K562 (cell line): ENCODE data around the gene MYO9A. TPM values are rescaled to one million over a fixed set of nuclear protein-coding genes. Genes with fewer than 3 reads are reported as not detected.

Experiments used
- MEIS2 ChIP-seq: fragments of 450-650 bp; IDR thresholded peaks from 2 replicates; pipeline ENCODE4 v1.6.1; 2014; ENCODE audit warnings: mild to moderate bottlenecking; ENCODE audit not compliant: partially characterized antibody
- MGA ChIP-seq: fragments of 450-650 bp; IDR thresholded peaks from 2 replicates; pipeline ENCODE4 v1.6.1; 2016; ENCODE audit warnings: mild to moderate bottlenecking, moderate library complexity
- TEAD2 ChIP-seq: fragments of 450-650 bp; IDR thresholded peaks from 2 replicates; pipeline ENCODE4 v1.6.1; 2016; ENCODE audit warnings: missing genetic modification characterization, control low read depth, missing compliant biosample characterization
- polyA plus RNA-seq, 8 experiments: library from polyadenylated mRNA; depleted of rRNA in 4 of 8; stranded (reverse) in 5 of 8; unstranded in 3 of 8; fragments of >200 nt; fragmentation: Nextera tagmentation in 2 of 8; fragmentation: Illumina TruSeq in 1 of 8; extraction: Ambion mirVana in 2 of 8; extraction: Trizol in 1 of 8; gene quantifications; 2 replicates each; pipeline versions ENCODE4 v1.2.1 to v1.2.3, GENCODE V29; 2011 to 2014; ENCODE audit warnings: inconsistent platforms in 1 of 8, missing spikeins in 1 of 8
- total RNA-seq, 7 experiments: library from RNA; depleted of rRNA in 6 of 7; stranded (reverse); fragments of >200 nt in 6 of 7; fragmentation: Illumina TruSeq in 2 of 7; extraction: Trizol in 2 of 7; gene quantifications; 2 replicates each; pipeline versions ENCODE4 v1.2.1 to v1.2.3, GENCODE V29; 2011 to 2021; ENCODE audit warnings: low replicate concordance in 1 of 7

Gene MYO9A
- total and polyA plus RNA-seq, 9 of the 15 experiments (the other 6 are each of a cell fraction or from before 2014, with no cell fraction given) = 1.9 to 15.4 (median 5.8) TPM

GRCh38 chr15:71782422-71783165, 335.4 kb downstream of the MYO9A start (continued):
- no peak for TF ChIP-seq MGA
- TF ChIP-seq MEIS2 = peak; percentile 35
- TF ChIP-seq TEAD2 (tag) = no peak
